GM12891 (cell line): ENCODE results near the gene HOTAIR.

Experiments used
- POLR2A ChIP-seq: IDR thresholded peaks from 2 replicates; pipeline ENCODE4 v1.6.1; 2011; ENCODE audit warnings: low read depth, low read length, control low read depth
- POLR2AphosphoS5 ChIP-seq: IDR thresholded peaks from 2 replicates; pipeline ENCODE4 v1.6.1; 2011; ENCODE audit warnings: low read depth, low read length, control low read depth

- TF ChIP-seq POLR2AphosphoS5 (no peak), POLR2A (no peak)
Measured at GRCh38 chr12:53998900-53999236, 24.1 kb upstream of the HOTAIR start.
